Upper lobe of right lung (tissue), 1 donor: ENCODE measurements around the gene LRRN1. TPM values are rescaled to one million over a fixed set of nuclear protein-coding genes. Genes with fewer than 3 reads are reported as not detected.

Source experiments
- ATAC-seq: fragments of 200-7000 bp; cut with Tn5 transposase; one replicate; pipeline ENCODE4 v1.9.1; 2020; ENCODE audit warnings: mild to moderate bottlenecking, moderate library complexity
- DNase-seq: peaks from one replicate; pipeline ENCODE4 v3.0.0-alpha.2; 2020
- H3K27ac ChIP-seq: fragments of 200-600 bp; one replicate; pipeline ENCODE4 v1.8.0; 2022
- H3K27me3 ChIP-seq: fragments of 200-600 bp; one replicate; pipeline ENCODE4 v1.8.0; 2022; ENCODE audit warnings: mild to moderate bottlenecking
- H3K36me3 ChIP-seq: fragments of 200-600 bp; one replicate; pipeline ENCODE4 v1.8.0; 2022
- H3K4me1 ChIP-seq: fragments of 200-600 bp; one replicate; pipeline ENCODE4 v1.8.0; 2022
- H3K4me3 ChIP-seq: fragments of 200-600 bp; one replicate; pipeline ENCODE4 v1.8.0; 2022; ENCODE audit warnings: mild to moderate bottlenecking
- H3K9me3 ChIP-seq: fragments of 200-600 bp; one replicate; pipeline ENCODE4 v1.8.0; 2022
- intact Hi-C: fragments of 100-400 bp; cut with DNase I; formaldehyde crosslinking; loops from one replicate; pipeline ENCODE4 v1.11.0; 2022
- total RNA-seq: library from RNA; stranded (reverse); fragmentation: NEBNext Ultra II Directional; extraction: Animal tissue kit (Norgen Biotek cat#: 25700); gene quantifications from one replicate; pipeline ENCODE4 v1.2.1, GENCODE V29; 2021
- TF ChIP-seq, protein P1 (sequence below): fragments of 200-600 bp; IDR thresholded peaks from one replicate; pipeline ENCODE4 v1.8.0; 2022; ENCODE audit warnings: antibody characterized with exemption
- donor health status: DM: no; HTN: yes; CAD: no; lungs with severe emphysema.

Gene LRRN1
- total RNA-seq, 1 donor from 2014 or later: 5.2 TPM

DNA sequence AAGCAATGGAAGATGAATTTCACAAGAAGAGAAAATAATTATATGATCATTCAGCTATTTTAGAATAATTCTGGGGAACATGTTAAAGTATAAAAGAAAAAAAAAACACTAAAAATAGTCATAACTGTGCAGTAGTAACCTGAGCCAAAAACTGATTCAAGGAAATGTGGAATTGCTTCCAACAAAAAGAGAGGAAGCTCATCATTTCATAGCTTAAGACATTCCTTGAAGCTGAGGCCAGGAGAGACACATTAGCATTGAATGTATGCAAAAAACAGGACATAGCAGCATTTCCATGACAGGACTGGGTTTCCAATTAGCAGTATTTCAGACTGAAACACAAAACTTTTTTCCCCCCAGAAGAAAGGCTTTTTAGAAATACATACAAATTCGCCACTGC, 27.7 kb upstream of the LRRN1 start:
- DNase-seq (no peak), ATAC-seq (no peak)
- no peak overlapping the region for H3K27ac ChIP-seq
- no peaks in the 10 kb centered on the region for H3K4me1 ChIP-seq
- H3K9me3 ChIP-seq: no peaks in the 10 kb centered on the region
- intact Hi-C loops: no loop called here
- TF ChIP-seq, protein P1, sequence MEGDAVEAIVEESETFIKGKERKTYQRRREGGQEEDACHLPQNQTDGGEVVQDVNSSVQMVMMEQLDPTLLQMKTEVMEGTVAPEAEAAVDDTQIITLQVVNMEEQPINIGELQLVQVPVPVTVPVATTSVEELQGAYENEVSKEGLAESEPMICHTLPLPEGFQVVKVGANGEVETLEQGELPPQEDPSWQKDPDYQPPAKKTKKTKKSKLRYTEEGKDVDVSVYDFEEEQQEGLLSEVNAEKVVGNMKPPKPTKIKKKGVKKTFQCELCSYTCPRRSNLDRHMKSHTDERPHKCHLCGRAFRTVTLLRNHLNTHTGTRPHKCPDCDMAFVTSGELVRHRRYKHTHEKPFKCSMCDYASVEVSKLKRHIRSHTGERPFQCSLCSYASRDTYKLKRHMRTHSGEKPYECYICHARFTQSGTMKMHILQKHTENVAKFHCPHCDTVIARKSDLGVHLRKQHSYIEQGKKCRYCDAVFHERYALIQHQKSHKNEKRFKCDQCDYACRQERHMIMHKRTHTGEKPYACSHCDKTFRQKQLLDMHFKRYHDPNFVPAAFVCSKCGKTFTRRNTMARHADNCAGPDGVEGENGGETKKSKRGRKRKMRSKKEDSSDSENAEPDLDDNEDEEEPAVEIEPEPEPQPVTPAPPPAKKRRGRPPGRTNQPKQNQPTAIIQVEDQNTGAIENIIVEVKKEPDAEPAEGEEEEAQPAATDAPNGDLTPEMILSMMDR: no peak
- no peak overlapping the region for H3K4me3 ChIP-seq
- H3K36me3 ChIP-seq: no peaks in the 10 kb centered on the region
- H3K27me3 ChIP-seq: no peaks in the 10 kb centered on the region

GRCh38 chr3:3772338-3772737, 26.9 kb upstream of the LRRN1 start:
- Histone ChIP-seq H3K27ac (no peak overlapping the region), H3K4me1 (no peaks in the 10 kb centered on the region), H3K4me3 (no peak overlapping the region), H3K36me3 (no peaks in the 10 kb centered on the region), H3K27me3 (no peaks in the 10 kb centered on the region), H3K9me3 (no peaks in the 10 kb centered on the region)
- TF ChIP-seq, protein P1: no peak
- no peak for ATAC-seq
- DNase-seq: no peak
- intact Hi-C loops: no loop called here

GRCh38 chr3:3772920-3773319, 26.3 kb upstream of the LRRN1 start:
- Histone ChIP-seq H3K27me3 (no peaks in the 10 kb centered on the region), H3K27ac (no peak overlapping the region), H3K4me3 (no peak overlapping the region), H3K4me1 (no peaks in the 10 kb centered on the region), H3K9me3 (no peaks in the 10 kb centered on the region), H3K36me3 (no peaks in the 10 kb centered on the region)
- ATAC-seq (no peak), DNase-seq (no peak)
- intact Hi-C loops: no loop called here
- TF ChIP-seq, protein P1: no peak

- intact Hi-C loops: no loop called here
- no peaks in the 10 kb centered on the region for H3K9me3 ChIP-seq
- DNase-seq (no peak), ATAC-seq (no peak)
- H3K27ac ChIP-seq: no peak overlapping the region
- no peaks in the 10 kb centered on the region for H3K27me3 ChIP-seq
- TF ChIP-seq, protein P1: no peak
- no peak overlapping the region for H3K4me3 ChIP-seq
- H3K4me1 ChIP-seq: no peaks in the 10 kb centered on the region
- no peaks in the 10 kb centered on the region for H3K36me3 ChIP-seq
Measured at GRCh38 chr3:3776607-3777006, 22.6 kb upstream of the LRRN1 start.

GRCh38 chr3:3778216-3778615, 21.0 kb upstream of the LRRN1 start:
- ATAC-seq: no peak
- Histone ChIP-seq H3K4me3 (no peak overlapping the region), H3K9me3 (no peaks in the 10 kb centered on the region), H3K27me3 (no peaks in the 10 kb centered on the region), H3K4me1 (no peaks in the 10 kb centered on the region), H3K36me3 (no peaks in the 10 kb centered on the region), H3K27ac (no peak overlapping the region)
- DNase-seq: no peak
- TF ChIP-seq, protein P1: no peak
- intact Hi-C loops: no loop called here

- intact Hi-C loops: no loop called here
- TF ChIP-seq, protein P1: no peak
- H3K9me3 ChIP-seq: no peaks in the 10 kb centered on the region
- ATAC-seq (no peak), DNase-seq (no peak)
- H3K4me3 ChIP-seq: no peak overlapping the region
- no peaks in the 10 kb centered on the region for H3K4me1 ChIP-seq
- H3K36me3 ChIP-seq: no peaks in the 10 kb centered on the region
- H3K27me3 ChIP-seq: no peaks in the 10 kb centered on the region
- H3K27ac ChIP-seq: no peak overlapping the region
Measured at GRCh38 chr3:3778641-3779270, 20.5 kb upstream of the LRRN1 start.
